ENCODE data around the gene NECTIN2. TPM values are rescaled to one million over a fixed set of nuclear protein-coding genes. Genes with fewer than 3 reads are reported as not detected.
A peak's percentile ranks its signal among the peaks of the same experiment; 100 is the strongest.

NECTIN2 gene
- total RNA-seq (2012; rRNA removed): 38.0 and 43.7 TPM in 2 replicates

DNA sequence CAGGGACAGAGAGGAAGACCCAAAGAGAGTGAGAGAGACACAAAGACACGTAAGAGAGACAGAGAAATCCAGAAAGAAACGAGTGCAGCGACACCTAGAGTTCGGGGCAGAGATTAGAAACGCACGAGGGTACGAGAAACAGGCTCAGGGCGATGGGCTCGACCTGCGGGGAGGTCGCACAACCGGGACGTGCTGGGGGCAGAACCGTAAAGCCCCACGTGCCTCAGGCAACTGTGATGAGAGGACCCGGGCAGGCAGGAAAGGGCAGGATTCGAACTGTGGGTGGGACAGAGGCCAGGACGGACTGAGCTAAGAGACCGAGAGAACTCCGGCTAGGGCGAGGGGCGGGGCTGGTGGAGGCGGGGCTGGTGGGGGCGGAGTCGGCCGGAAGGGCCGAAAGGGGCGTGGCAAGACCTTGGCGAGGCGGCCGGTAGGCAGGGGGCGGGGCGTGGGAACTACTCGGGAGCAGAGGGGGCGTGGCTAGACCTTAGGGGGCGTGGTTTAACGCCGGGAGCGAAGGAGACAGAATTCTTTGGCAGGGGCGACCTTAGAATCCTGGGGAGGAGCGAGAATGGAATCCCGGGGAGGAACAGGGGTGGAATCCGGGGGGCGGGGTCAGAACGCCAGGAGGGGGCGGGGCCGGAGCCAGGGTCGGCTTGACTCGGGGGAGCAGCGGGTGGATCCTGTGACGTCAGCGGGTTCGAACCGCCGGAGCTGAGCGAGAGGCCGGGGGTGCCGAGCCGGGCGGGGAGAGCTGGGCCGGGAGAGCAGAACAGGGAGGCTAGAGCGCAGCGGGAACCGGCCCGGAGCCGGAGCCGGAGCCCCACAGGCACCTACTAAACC is at the start of gene NECTIN2:
NECTIN2 (plus strand) TSS at position 686 of the 843 bp plus-strand sequence. CDS start 229 bp downstream, outside the sequence.
- H3K4me1 ChIP-seq (ENCODE audit: control insufficient read depth, insufficient read depth, low read length): peaks cover 27% of the 10 kb centered on the region
- peak within 1 kb of the TSS; percentile 97 for H3K4me3 ChIP-seq (ENCODE audit: low read length)

DNA sequence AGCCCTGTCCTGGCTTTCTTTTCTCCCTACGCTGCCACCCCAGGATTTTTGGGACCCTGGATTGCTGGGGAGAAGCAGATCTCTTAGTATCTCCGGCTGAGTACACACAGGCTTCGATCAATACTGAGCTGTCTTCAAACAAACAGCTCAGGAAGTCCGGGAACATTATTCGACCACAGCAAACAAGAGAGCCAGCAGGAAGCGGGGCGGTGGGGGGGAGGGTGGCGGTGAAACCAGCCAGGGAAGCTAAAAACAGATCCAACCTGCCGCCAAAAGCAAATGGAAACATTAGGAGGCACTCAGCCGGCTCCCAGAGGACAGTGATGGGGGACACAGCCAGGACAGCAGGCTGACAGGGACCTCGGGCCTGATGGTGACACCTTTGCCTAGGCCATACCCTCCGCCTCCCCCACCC is 49.4 kb upstream of the NECTIN2 start:
- Histone ChIP-seq H3K36me3 (ENCODE audit: insufficient read depth, low read length) (no peaks in the 10 kb centered on the region), H3K27me3 (ENCODE audit: control insufficient read depth, insufficient read depth, low read length) (no peaks in the 10 kb centered on the region), H3K4me1 (ENCODE audit: control insufficient read depth, insufficient read depth, low read length) (no peaks in the 10 kb centered on the region), H3K9me3 (replicated peaks; ENCODE audit: low read length) (no peaks in the 10 kb centered on the region), H3K4me2 (ENCODE audit: low read length) (no peak overlapping the region), H3K9ac (ENCODE audit: low read depth, low read length) (no peak overlapping the region), H3K4me3 (ENCODE audit: low read length) (no peak overlapping the region)

More for the DNA sequence above, at the start of gene NECTIN2:
- H3K9me3 ChIP-seq (replicated peaks; ENCODE audit: low read length): no peaks in the 10 kb centered on the region
- no peaks in the 10 kb centered on the region for H3K27me3 ChIP-seq (ENCODE audit: control insufficient read depth, insufficient read depth, low read length)
- H3K36me3 ChIP-seq (ENCODE audit: insufficient read depth, low read length): no peaks in the 10 kb centered on the region
- H3K4me2 ChIP-seq (ENCODE audit: low read length): peak within 1 kb of the TSS; percentile 99
- H3K9ac ChIP-seq (ENCODE audit: low read depth, low read length): peak within 1 kb of the TSS; percentile 98

DNA sequence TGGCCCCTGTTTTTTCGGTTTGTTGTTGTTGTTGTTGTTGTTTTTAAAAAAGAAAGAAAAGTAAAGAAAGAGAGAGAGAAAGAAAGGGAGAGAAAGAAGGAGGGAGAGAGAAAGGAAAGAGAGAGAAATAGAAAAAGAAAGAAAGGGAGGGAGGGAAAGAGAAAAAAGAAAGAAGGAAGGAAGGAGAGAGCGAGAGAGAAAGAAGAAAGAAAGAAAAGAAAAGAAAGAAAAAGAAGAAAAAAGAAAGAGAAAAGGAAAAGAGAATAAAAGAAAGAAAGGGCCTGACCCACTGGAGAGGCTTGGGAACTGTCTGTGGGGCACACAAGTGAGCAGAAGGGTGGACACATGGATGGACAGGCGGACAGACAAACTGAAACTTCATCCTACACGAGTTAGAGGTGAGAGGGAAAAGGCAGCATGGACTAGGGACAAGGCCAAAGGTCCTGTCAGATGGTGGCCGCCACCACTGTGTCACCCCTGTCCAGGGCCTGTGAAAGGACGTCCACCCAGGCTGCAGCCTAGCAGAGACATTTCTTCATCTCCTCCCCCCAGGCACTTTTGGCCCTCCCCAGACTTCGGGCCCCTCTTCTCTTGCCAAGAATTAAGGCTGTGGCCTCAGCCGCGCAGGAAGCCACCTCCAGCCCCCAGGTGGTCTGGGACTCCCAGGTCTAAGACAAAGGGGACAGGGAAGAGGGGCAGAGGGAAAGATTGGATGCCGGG is 46.3 kb upstream of the NECTIN2 start:
- H3K9me3 ChIP-seq (replicated peaks; ENCODE audit: low read length): no peaks in the 10 kb centered on the region
- no peaks in the 10 kb centered on the region for H3K4me1 ChIP-seq (ENCODE audit: control insufficient read depth, insufficient read depth, low read length)
- H3K9ac ChIP-seq (ENCODE audit: low read depth, low read length): no peak overlapping the region
- H3K36me3 ChIP-seq (ENCODE audit: insufficient read depth, low read length): no peaks in the 10 kb centered on the region
- no peak overlapping the region for H3K4me2 ChIP-seq (ENCODE audit: low read length)
- no peak overlapping the region for H3K4me3 ChIP-seq (ENCODE audit: low read length)
- no peaks in the 10 kb centered on the region for H3K27me3 ChIP-seq (ENCODE audit: control insufficient read depth, insufficient read depth, low read length)

DNA sequence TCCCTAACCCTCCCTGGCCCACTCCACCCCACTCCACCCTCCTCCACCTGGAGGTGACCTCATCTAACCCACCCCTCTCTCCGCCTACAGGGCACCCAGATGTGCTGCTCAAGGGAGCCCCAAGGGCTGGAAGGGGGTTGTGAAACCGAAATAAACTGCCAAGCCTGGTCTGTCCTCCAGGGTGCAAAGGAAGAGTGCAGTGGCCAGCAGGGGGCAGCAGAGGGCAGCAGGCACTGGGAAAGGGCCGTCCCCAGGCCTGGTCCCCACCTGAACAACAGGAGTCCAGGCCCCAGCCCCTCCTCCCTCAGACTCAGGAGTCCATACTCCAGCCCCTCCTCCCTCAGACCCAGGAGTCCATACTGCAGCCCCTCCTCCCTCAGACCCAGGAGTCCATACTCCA is 45.6 kb upstream of the NECTIN2 start:
- H3K4me1 ChIP-seq (ENCODE audit: control insufficient read depth, insufficient read depth, low read length): no peaks in the 10 kb centered on the region
- H3K36me3 ChIP-seq (ENCODE audit: insufficient read depth, low read length): no peaks in the 10 kb centered on the region
- no peak overlapping the region for H3K4me3 ChIP-seq (ENCODE audit: low read length)
- no peak overlapping the region for H3K9ac ChIP-seq (ENCODE audit: low read depth, low read length)
- H3K9me3 ChIP-seq (replicated peaks; ENCODE audit: low read length): no peaks in the 10 kb centered on the region
- no peak overlapping the region for H3K4me2 ChIP-seq (ENCODE audit: low read length)
- no peaks in the 10 kb centered on the region for H3K27me3 ChIP-seq (ENCODE audit: control insufficient read depth, insufficient read depth, low read length)

DNA sequence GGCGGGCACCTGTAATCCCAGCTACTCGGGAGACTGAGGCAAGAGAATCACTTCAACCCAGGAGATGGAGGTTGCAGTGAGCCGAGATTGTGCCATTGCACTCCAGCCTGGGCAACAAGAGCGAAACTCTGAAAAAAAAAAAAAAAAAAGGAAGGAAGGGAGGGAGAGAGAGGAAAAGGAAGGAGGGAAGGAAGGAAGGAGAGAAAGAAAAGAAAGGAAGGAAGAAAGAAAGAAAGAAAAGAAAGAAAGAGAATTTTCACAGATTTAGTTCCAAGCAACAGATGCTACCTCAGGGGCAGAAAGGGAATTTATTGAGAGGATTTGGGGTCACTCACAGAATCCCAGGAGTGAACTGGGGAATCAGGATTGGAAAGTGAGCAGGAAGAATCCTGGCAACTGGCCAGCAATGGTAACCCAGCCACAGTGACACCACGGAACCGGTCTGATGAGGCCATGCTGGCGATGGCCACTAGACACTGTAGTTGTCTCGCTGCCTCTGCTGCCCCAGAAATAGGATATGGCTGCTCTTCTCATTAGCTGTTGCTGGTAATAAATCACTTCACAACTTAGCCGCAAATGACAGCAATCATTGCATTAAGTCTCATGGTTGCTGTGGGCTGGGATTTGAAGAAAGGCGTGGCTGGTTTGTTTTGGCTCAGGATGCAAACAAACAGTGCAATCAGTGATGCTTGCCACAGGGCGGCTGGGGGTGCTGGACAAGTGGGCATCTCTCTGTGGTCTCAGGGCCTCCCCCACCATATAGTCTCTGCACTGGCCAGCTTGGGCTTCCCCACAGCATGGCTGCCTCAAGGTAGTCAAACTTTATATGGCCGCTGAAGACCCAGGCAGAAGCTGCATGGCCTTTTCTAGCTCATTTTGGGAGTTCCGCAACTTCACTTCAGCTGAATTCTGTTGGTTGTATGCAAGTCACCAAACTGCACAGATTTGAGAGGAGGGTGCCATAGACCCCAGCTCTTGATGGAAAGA is 42.4 kb upstream of the NECTIN2 start:
- H3K4me2 ChIP-seq (ENCODE audit: low read length): no peak overlapping the region
- H3K9ac ChIP-seq (ENCODE audit: low read depth, low read length): no peak overlapping the region
- H3K36me3 ChIP-seq (ENCODE audit: insufficient read depth, low read length): no peaks in the 10 kb centered on the region
- no peaks in the 10 kb centered on the region for H3K9me3 ChIP-seq (replicated peaks; ENCODE audit: low read length)
- H3K4me1 ChIP-seq (ENCODE audit: control insufficient read depth, insufficient read depth, low read length): peaks cover 11% of the 10 kb centered on the region
- H3K27me3 ChIP-seq (ENCODE audit: control insufficient read depth, insufficient read depth, low read length): no peaks in the 10 kb centered on the region
- no peak overlapping the region for H3K4me3 ChIP-seq (ENCODE audit: low read length)

DNA sequence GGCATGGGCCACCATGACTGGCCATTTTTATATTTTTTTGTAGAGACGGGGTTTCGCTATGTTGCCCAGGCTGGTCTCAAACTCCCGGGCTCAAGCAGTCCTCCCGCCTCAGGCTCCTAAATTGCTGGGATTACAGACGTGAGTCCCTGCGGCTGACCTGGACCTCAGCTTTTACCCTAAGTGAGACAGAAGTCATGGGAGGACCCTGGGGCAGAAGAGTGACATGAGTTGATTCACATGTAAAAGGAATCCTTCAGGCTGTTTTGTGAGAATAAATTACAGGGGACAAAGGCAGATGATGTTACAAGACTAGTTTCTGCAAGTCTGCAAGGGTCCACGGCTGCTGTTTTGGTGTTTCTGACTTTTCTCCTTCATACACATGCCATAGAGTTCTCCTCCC is 39.8 kb upstream of the NECTIN2 start:
- H3K4me1 ChIP-seq (ENCODE audit: control insufficient read depth, insufficient read depth, low read length): peaks cover 18% of the 10 kb centered on the region
- H3K4me3 ChIP-seq (ENCODE audit: low read length): no peak overlapping the region

DNA sequence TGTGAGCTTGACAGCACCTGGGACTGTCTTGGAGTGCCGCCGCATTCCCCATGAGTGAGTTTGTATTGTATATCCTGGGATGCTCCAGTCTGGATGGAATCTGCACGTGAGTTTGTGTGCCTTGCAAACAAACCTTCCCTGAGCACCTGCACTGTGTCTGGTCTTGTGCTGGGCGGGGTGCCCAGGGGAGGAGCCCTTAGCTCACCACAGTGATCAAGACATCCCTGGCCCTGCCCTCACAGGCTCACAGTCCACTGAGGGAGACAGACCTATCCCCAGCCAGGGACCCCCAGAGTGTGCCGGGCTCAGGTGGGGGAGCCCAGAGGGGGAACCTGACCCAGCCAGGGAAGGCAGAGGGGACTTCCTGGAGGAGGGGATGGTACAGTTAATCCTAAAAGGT is 38.9 kb upstream of the NECTIN2 start:
- Histone ChIP-seq H3K4me2 (ENCODE audit: low read length) (no peak overlapping the region), H3K9me3 (replicated peaks; ENCODE audit: low read length) (no peaks in the 10 kb centered on the region), H3K4me3 (ENCODE audit: low read length) (no peak overlapping the region), H3K27me3 (ENCODE audit: control insufficient read depth, insufficient read depth, low read length) (no peaks in the 10 kb centered on the region), H3K9ac (ENCODE audit: low read depth, low read length) (no peak overlapping the region), H3K36me3 (ENCODE audit: insufficient read depth, low read length) (no peaks in the 10 kb centered on the region), H3K4me1 (ENCODE audit: control insufficient read depth, insufficient read depth, low read length) (peaks cover 18% of the 10 kb centered on the region)

More for the DNA sequence above, 39.8 kb upstream of the NECTIN2 start:
- Histone ChIP-seq H3K27me3 (ENCODE audit: control insufficient read depth, insufficient read depth, low read length) (no peaks in the 10 kb centered on the region), H3K36me3 (ENCODE audit: insufficient read depth, low read length) (no peaks in the 10 kb centered on the region), H3K9me3 (replicated peaks; ENCODE audit: low read length) (no peaks in the 10 kb centered on the region), H3K9ac (ENCODE audit: low read depth, low read length) (no peak overlapping the region), H3K4me2 (ENCODE audit: low read length) (no peak overlapping the region)

DNA sequence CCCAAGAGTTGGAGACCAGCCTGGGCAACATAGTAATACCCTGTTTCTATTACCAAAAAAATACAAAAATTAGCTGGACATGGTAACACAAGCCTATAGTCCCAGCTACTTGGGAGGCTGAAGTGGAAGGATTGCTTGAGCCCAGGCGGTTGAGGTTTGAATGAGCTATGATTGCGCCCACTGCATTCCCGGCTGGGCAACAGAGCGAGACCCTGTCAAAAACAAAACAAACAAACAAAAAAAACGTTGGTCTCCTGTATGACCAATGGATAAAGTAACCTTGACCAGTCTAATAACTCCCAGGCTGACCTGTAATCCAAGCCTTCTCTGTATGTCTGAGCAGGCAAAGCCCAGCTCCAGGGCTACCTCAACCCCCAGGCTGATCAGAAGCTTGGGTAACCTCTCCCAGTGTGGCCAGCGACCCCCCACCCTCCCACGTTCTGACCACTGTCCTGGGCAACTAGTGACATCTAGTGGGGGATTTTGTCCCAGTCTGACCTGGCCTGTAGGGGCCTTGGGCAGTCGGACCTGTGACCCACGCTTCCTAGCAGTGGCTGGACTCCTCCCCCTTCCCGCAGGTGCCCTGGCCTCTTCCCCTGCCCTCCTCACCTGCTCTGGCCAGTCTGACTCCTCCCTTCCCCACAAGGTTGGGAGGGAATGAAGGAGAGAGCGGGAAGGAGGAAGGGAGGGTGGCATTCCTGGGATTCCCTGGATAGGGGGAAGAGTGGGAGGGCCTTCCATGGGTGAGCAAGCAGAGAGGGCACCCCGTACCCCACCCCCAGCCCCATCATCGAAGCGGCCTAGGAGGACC is 38.2 kb upstream of the NECTIN2 start:
- Histone ChIP-seq H3K4me2 (ENCODE audit: low read length) (peak overlapping the region; percentile 98), H3K9me3 (replicated peaks; ENCODE audit: low read length) (no peaks in the 10 kb centered on the region), H3K9ac (ENCODE audit: low read depth, low read length) (no peak overlapping the region), H3K4me3 (ENCODE audit: low read length) (no peak overlapping the region), H3K36me3 (ENCODE audit: insufficient read depth, low read length) (no peaks in the 10 kb centered on the region), H3K27me3 (ENCODE audit: control insufficient read depth, insufficient read depth, low read length) (no peaks in the 10 kb centered on the region), H3K4me1 (ENCODE audit: control insufficient read depth, insufficient read depth, low read length) (peaks cover 18% of the 10 kb centered on the region)

DNA sequence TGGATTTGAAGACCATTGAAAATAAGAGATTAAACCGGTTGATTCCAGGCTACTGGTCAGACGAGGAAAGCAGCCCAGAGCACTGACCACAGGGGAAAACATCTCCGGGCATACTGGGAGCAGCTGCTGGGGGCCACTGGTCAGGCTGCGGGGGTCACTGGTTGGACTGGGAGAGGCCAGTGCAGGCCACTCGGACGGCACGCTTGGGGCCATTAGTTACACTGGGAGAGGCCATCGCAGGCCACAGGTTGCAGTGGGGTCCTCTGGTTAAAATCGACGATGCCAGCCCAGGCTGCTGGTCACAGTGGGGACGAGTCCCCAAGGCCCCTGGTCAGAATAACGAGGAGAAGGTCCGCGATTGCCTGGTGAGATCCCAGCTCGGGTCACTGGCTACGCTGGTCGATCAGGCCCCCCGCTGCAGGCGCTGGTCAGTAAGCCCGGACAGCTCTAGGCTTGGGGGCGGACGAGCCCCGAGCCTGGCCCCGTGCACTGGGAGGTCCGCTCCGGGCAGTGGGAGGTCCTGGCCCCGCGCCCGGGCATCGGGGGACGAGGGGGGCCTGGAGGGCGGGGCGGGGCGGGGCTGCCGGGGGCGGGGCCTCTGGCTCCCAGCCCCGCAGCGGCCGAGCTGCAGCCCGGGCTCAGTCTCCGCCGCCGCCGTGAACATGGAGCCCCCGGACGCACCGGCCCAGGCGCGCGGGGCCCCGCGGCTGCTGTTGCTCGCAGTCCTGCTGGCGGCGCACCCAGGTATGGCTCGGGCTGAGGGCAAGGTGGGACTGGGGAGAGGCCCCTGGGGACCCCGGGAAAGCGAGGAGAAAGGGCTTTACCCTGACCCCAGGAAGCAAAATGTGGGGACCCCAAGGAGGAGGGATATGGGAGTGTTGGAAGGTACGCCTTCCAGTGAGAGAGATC is 37.4 kb upstream of the NECTIN2 start, which contains the start of gene BCAM:
BCAM (plus strand) TSS at position 641 of the 909 bp plus-strand sequence; CDS start at position 663, 22 bp downstream.
- Histone ChIP-seq H3K27me3 (ENCODE audit: control insufficient read depth, insufficient read depth, low read length) (no peaks in the 10 kb centered on the region), H3K4me1 (ENCODE audit: control insufficient read depth, insufficient read depth, low read length) (peaks cover 18% of the 10 kb centered on the region), H3K36me3 (ENCODE audit: insufficient read depth, low read length) (no peaks in the 10 kb centered on the region), H3K9me3 (replicated peaks; ENCODE audit: low read length) (no peaks in the 10 kb centered on the region), H3K4me2 (ENCODE audit: low read length) (peak within 1 kb of the TSS; percentile 98), H3K4me3 (ENCODE audit: low read length) (peak within 1 kb of the TSS; percentile 77), H3K9ac (ENCODE audit: low read depth, low read length) (peak within 1 kb of the TSS; percentile 80)
